ENCODE results near the gene ZDHHC14.
"Not testable (repeated sequence)": the region's sequence is repeated elsewhere in the genome, so short reads cannot be mapped to it uniquely, and the experiment has no call there.

Gene ZDHHC14

GRCh38 chr6:157685596-157686280, 304.7 kb downstream of the ZDHHC14 start:
- no peak for DNase-seq (ENCODE audit: low read depth, low spot score)
- no peak overlapping the region for H3K4me3 ChIP-seq (ENCODE audit: low read depth, low read length)
- in situ Hi-C loops (cut with HindIII; ENCODE audit: low sequenced_read_pairs): no loop called here
- TF ChIP-seq CTCF (IDR thresholded peaks at IDR 0.05; ENCODE audit: low read depth, low read length): no peak

- in situ Hi-C loops (cut with HindIII; ENCODE audit: low sequenced_read_pairs): no loop called here
- DNase-seq (ENCODE audit: low read depth, low spot score): no peak
- no peak for TF ChIP-seq CTCF (IDR thresholded peaks at IDR 0.05; ENCODE audit: low read depth, low read length)
- H3K4me3 ChIP-seq (ENCODE audit: low read depth, low read length): no peak overlapping the region
These were observed 307.4 kb downstream of the ZDHHC14 start for GRCh38 chr6:157688275-157688959.

GRCh38 chr6:157688960-157689599, 308.1 kb downstream of the ZDHHC14 start:
- in situ Hi-C loops (cut with HindIII; ENCODE audit: low sequenced_read_pairs): no loop called here
- no peak overlapping the region for H3K4me3 ChIP-seq (ENCODE audit: low read depth, low read length)
- TF ChIP-seq CTCF (IDR thresholded peaks at IDR 0.05; ENCODE audit: low read depth, low read length): no peak
- no peak for DNase-seq (ENCODE audit: low read depth, low spot score)

GRCh38 chr6:157689875-157690274, 308.9 kb downstream of the ZDHHC14 start:
- TF ChIP-seq CTCF (IDR thresholded peaks at IDR 0.05; ENCODE audit: low read depth, low read length): no peak
- in situ Hi-C loops (cut with HindIII; ENCODE audit: low sequenced_read_pairs): no loop called here
- DNase-seq (ENCODE audit: low read depth, low spot score): no peak
- no peak overlapping the region for H3K4me3 ChIP-seq (ENCODE audit: low read depth, low read length)

GRCh38 chr6:157690441-157691210, 309.6 kb downstream of the ZDHHC14 start:
- H3K4me3 ChIP-seq (ENCODE audit: low read depth, low read length): no peak overlapping the region
- in situ Hi-C loops (cut with HindIII; ENCODE audit: low sequenced_read_pairs): no loop called here
- no peak for DNase-seq (ENCODE audit: low read depth, low spot score)
- no peak for TF ChIP-seq CTCF (IDR thresholded peaks at IDR 0.05; ENCODE audit: low read depth, low read length)

- H3K4me3 ChIP-seq (ENCODE audit: low read depth, low read length); DNase-seq (ENCODE audit: low read depth, low spot score); in situ Hi-C loops (cut with HindIII; ENCODE audit: low sequenced_read_pairs): not testable (repeated sequence)
These were observed 310.6 kb downstream of the ZDHHC14 start for GRCh38 chr6:157691621-157692020.

Measured in astrocyte of the spinal cord (primary cell).